Gastroesophageal sphincter (tissue), 4 donors: ENCODE results near the gene BAIAP2. TPM values are rescaled to one million over a fixed set of nuclear protein-coding genes. Genes with fewer than 3 reads are reported as not detected.

Experiments
- ATAC-seq: fragments of 150-250 bp; one replicate; pipeline ENCODE4 v1.9.1; 2016; ENCODE audit warnings: mild to moderate bottlenecking, moderate library complexity
- H3K27ac ChIP-seq, 4 donors: fragments of 200-600 bp; sonication (generic) in 3 of 4; 1 replicate in 3 of 4; 2 replicates in 1 of 4; pipeline ENCODE4 v1.5.1; 2016 to 2019
- H3K27me3 ChIP-seq: fragments of 200-600 bp; sonication (generic); one replicate; pipeline ENCODE4 v1.5.1; 2019
- H3K36me3 ChIP-seq, 2 donors: fragments of 200-600 bp; sonication (generic); one replicate each; pipeline ENCODE4 v1.5.1; 2019; ENCODE audit warnings: control low read depth in 1 of 2
- H3K4me1 ChIP-seq, 3 donors: fragments of 200-600 bp; sonication (generic); 1 replicate in 2 of 3; 2 replicates in 1 of 3; pipeline ENCODE4 v1.5.1; 2016 to 2019; ENCODE audit warnings: control low read depth in 2 of 3
- H3K4me3 ChIP-seq, 2 donors: fragments of 200-600 bp; sonication (generic); one replicate each; pipeline ENCODE4 v1.5.1; 2019; ENCODE audit warnings: mild to moderate bottlenecking in 1 of 2, moderate library complexity in 1 of 2
- H3K9me3 ChIP-seq, 3 donors: fragments of 200-600 bp; sonication (generic); one replicate each; pipeline ENCODE4 v1.5.1; 2017 to 2019; ENCODE audit warnings: control low read depth in 2 of 3
- EP300 ChIP-seq: sonication (generic); formaldehyde crosslinking; IDR thresholded peaks from one replicate; pipeline ENCODE4 v1.6.1; 2017; ENCODE audit warnings: antibody characterized with exemption, mild to moderate bottlenecking
- POLR2A ChIP-seq, 2 donors: fragments of 450-650 bp; IDR thresholded peaks; one replicate each; pipeline ENCODE4 v1.6.1; 2017; ENCODE audit warnings: antibody characterized with exemption in 2 of 2, mild to moderate bottlenecking in 2 of 2, moderate library complexity in 1 of 2
- POLR2AphosphoS5 ChIP-seq: sonication (generic); formaldehyde crosslinking; IDR thresholded peaks from one replicate; pipeline ENCODE4 v1.6.1; 2017; ENCODE audit warnings: antibody characterized with exemption
- WGBS, 2 donors: methylation state at CpG; one replicate each; pipeline ENCODE4 v1.1.5; 2018; ENCODE audit warnings: low coverage in 1 of 2; 5-methylcytosine and 5-hydroxymethylcytosine counted together
- total RNA-seq, 4 donors: library from RNA; depleted of rRNA; stranded (reverse); fragments of >200 nt; gene quantifications; one replicate each; pipeline ENCODE4 v1.1.0, GENCODE V29; 2016
- TF ChIP-seq, protein P1 (sequence below), 4 experiments: fragments of 200-600 bp in 2 of 4; fragments of 450-650 bp in 2 of 4; sonication (generic) in 1 of 4; IDR thresholded peaks; one replicate each; pipeline ENCODE4 v1.5.1; 2017 to 2019; ENCODE audit warnings: antibody characterized with exemption in 4 of 4, mild to moderate bottlenecking in 2 of 4, moderate library complexity in 2 of 4

The BAIAP2 gene
- total RNA-seq, 4 donors from 2014 or later = 32.7 to 54.9 (median 40.6) TPM

DNA sequence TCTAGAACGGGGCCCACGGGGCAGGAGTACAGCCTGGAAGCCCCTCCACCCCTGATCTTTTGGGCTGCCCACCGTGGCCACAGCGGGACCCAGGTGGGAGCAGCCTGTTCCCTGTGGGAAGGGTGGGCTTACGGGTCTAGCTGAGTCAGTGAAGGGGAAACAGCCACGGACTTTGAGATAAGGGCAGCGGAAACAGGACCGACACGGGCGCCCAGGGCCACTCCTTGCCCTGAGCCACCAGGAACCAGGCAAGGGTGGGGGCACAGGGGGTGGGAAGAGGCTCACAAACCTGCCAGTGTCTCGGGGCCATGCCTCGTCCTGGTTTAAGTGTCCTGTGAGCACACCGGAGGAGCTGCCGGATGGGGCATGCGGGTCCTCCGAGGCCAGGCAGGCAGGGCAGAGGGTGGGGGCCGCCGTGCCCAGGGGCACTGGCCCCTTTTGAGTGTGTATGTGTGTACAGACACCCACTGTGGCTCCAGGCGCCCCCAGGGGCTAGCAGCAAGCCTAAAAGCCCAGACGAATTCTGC is 82.8 kb downstream of the BAIAP2 start:
- no peak for ATAC-seq
- peak overlapping the region in 1 of 4 donors; percentile 80 for H3K27ac ChIP-seq
- no peak overlapping the region for H3K4me3 ChIP-seq
- peaks cover 12% of the 10 kb centered on the region for H3K27me3 ChIP-seq
- TF ChIP-seq POLR2A (IDR thresholded peaks at IDR 0.05) (no peak), EP300 (no peak), POLR2AphosphoS5 (no peak)
- TF ChIP-seq, protein P1, sequence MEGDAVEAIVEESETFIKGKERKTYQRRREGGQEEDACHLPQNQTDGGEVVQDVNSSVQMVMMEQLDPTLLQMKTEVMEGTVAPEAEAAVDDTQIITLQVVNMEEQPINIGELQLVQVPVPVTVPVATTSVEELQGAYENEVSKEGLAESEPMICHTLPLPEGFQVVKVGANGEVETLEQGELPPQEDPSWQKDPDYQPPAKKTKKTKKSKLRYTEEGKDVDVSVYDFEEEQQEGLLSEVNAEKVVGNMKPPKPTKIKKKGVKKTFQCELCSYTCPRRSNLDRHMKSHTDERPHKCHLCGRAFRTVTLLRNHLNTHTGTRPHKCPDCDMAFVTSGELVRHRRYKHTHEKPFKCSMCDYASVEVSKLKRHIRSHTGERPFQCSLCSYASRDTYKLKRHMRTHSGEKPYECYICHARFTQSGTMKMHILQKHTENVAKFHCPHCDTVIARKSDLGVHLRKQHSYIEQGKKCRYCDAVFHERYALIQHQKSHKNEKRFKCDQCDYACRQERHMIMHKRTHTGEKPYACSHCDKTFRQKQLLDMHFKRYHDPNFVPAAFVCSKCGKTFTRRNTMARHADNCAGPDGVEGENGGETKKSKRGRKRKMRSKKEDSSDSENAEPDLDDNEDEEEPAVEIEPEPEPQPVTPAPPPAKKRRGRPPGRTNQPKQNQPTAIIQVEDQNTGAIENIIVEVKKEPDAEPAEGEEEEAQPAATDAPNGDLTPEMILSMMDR (IDR thresholded peaks at IDR 0.05) = no peak
- peaks cover 0 to 52% of the 10 kb centered on the region in 2 donors for H3K36me3 ChIP-seq
- no peaks in the 10 kb centered on the region for H3K9me3 ChIP-seq
- WGBS, 2 donors = no CpG with 5 or more reads among the region's 20 CpGs
- H3K4me1 ChIP-seq = peaks cover 0 to 24% (median 3%) of the 10 kb centered on the region in 3 donors

DNA sequence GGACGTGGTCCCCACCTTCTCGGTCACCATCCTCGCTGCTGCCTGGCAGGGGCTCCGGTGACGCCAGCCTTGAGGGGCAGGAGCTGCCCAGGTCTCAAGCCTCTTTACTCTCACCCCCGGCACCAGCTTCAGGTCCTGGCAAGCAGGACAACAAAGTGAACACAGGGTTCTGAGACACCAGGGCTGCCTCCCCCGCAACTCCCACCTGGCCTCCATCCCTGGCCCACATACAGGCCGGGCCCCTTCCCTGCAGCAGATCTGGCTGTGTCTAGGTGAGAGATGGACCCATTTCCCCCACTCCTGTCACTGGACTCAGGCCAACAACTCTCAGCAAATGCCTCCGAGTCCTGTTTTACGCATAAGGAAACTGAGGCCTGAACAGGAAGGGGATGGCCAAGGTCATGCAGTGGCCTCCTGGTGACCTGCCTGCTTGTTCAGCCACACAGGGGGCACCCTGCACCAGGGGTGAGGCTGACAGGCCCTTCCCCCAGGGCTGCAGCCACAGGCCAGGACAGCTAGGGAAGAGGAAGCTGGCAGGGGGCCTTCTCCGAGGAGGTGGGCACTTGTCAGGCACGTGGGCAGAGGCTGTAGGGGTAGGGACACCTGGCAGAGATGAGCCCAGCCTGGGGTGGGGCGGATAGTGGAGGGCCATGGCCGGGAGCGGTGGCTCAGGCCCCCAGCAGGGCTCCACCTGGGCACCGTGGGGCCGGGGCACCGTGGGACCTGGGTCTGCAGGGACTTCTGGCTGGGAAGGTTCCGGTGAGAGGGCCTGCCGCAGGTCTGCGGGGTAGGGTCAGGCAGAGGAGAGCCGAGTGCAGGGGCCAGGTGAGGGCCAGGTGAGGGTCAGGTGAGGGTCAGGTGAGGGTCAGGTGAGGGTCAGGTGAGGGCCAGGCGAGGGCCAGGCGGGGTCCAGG is 83.6 kb downstream of the BAIAP2 start:
- H3K36me3 ChIP-seq = peaks cover 0 to 44% of the 10 kb centered on the region in 2 donors
- no peaks in the 10 kb centered on the region for H3K9me3 ChIP-seq
- H3K27ac ChIP-seq = peak overlapping the region in 1 of 4 donors; percentile 80
- WGBS, 2 donors = 44 to 80% methylated on average over 1 to 12 of the region's 24 CpGs
- peak overlapping the region in 1 of 2 donors; percentile 39 for H3K4me3 ChIP-seq
- no peak for TF ChIP-seq POLR2A (IDR thresholded peaks at IDR 0.05)
- no peak for TF ChIP-seq EP300
- TF ChIP-seq POLR2AphosphoS5 = no peak
- TF ChIP-seq, protein P1 (IDR thresholded peaks at IDR 0.05) = no peak
- H3K4me1 ChIP-seq = peaks cover 0 to 24% (median 3%) of the 10 kb centered on the region in 3 donors
- no peak for ATAC-seq
- H3K27me3 ChIP-seq = peaks cover 13% of the 10 kb centered on the region

DNA sequence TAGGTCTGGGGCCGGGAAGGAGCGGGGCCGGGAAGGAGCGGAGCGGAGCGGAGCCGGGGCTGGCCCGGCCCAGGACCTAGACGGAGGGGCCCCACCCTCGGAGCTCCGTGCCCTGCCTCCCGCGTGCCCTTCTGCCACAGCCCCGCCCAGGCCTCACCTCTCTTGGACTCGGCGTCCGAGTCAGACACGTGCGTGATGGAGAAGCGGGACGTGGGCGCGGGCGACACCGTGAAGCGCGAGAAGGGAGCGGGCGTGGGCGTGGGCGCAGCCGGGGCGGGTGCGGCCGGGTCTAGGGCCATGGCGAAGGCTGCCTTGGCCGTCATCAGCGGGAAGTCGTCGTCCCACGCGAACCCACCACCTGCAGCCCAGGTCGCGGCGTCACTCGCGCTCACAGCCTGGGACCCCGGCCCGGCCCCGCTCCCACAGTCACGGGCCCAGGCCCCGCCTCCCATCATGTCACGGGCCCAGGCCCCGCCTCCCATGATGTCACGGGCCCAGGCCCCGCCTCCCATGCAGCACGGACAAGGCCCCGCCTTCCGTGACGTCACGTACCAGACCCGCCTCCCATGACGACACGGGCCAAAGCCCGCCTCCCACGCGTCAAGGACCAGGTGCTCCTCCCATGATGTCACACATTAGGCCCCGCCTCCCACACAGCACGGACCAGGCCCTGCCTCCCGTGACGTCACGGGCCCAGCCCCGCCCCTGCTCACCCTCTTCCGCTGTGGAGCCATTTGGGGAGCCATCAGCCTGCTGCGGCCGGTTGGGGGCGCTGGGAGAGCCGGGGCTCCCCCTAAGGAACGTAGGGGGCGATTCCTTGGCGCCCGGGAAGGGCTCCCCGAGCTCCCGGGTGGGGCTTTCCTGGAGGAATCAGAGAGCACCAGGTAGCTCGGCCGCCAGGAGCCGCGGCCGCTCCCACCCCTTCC is 84.5 kb downstream of the BAIAP2 start:
- ATAC-seq = peak; percentile 64

DNA sequence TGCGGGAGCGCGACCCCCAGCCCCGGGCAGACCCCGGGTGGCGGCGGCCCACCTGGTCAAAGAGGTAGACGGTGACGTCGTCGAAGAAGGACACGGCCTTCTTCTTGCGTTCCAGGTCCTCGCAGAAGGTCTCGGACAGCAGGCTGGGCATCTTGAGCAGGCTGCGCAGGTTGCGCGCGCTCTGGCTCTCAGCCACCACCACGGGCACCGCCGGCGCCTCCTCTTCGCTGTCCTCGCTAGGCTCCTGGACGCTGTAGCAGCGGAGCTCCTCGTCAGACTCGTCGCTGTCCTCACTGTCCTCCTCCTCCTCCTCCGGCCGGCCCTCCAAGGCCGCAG is 85.2 kb downstream of the BAIAP2 start:
- no peak for TF ChIP-seq POLR2A (IDR thresholded peaks at IDR 0.05)
- TF ChIP-seq, protein P1 (IDR thresholded peaks at IDR 0.05) = no peak
- no peak for TF ChIP-seq EP300
- TF ChIP-seq POLR2AphosphoS5 = no peak
- H3K27ac ChIP-seq = peak overlapping the region in 3 of 4 donors; percentile 60 to 80 (median 60)
- H3K36me3 ChIP-seq = peaks cover 0 to 36% of the 10 kb centered on the region in 2 donors
- peaks cover 0 to 24% (median 3%) of the 10 kb centered on the region in 3 donors for H3K4me1 ChIP-seq
- H3K9me3 ChIP-seq = no peaks in the 10 kb centered on the region
- WGBS, 2 donors = no CpG with 5 or more reads among the region's 33 CpGs
- H3K27me3 ChIP-seq = peaks cover 13% of the 10 kb centered on the region
- H3K4me3 ChIP-seq = peak overlapping the region in 1 of 2 donors; percentile 39
- no peak for ATAC-seq

More for the DNA sequence above, 84.5 kb downstream of the BAIAP2 start:
- Histone ChIP-seq H3K4me1 (peaks cover 0 to 24% (median 3%) of the 10 kb centered on the region in 3 donors), H3K36me3 (peaks cover 0 to 42% of the 10 kb centered on the region in 2 donors), H3K27me3 (peaks cover 13% of the 10 kb centered on the region), H3K9me3 (no peaks in the 10 kb centered on the region), H3K4me3 (peak overlapping the region; percentile 2 to 39), H3K27ac (peak overlapping the region in 3 of 4 donors; percentile 60 to 80 (median 60))
- 5% methylated on average over 4 of the region's 89 CpGs; no CpG with 5 or more reads in 1 of the 2 donors for WGBS, 2 donors
- TF ChIP-seq EP300 (no peak), POLR2A (IDR thresholded peaks at IDR 0.05) (no peak), POLR2AphosphoS5 (no peak)
- TF ChIP-seq, protein P1 (IDR thresholded peaks at IDR 0.05) = no peak
